GM13977 (cell line): ENCODE data around the gene PREX1.

Source experiments
- DNase-seq: peaks from one replicate; pipeline ENCODE4 v3.0.0; 2012; ENCODE audit warnings: low spot score
- CTCF ChIP-seq: IDR thresholded peaks from 2 replicates; pipeline ENCODE4 v1.5.1; 2012; ENCODE audit warnings: mild to moderate bottlenecking, control low read depth; ENCODE audit not compliant: insufficient read depth; ENCODE audit errors: extremely low read depth, missing control alignments
- in situ Hi-C: fragments of 300-500 bp; cut with MboI; formaldehyde crosslinking; loops from one replicate; pipeline ENCODE4 v1.12.0; 2022; ENCODE audit warnings: low sequenced_read_pairs, low pct_unique_long_range_greater_than_20kb, mixed read lengths, inconsistent platforms; ENCODE audit not compliant: unreplicated experiment

PREX1 gene

DNA sequence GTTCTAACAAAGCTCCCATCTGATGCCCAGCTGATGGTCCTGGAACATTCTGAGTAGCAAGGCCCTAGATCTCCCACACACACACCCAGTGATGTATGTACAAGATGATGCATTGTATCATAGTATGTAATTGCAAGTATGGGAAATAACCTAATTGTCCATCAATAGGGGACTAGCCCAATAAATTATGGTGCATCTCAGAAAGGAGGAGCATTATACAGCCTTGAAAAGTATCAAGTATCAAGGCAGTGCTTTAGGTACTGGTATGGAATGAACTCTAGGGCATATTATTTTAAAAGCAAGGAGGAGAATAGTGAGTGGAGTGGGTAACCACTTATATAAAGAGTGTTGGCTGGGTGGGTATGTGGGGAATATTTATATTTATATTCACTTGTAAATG, 24.8 kb upstream of the PREX1 start:
- no peak for TF ChIP-seq CTCF
- in situ Hi-C loops = no loop called here
- DNase-seq = no peak

- TF ChIP-seq CTCF = no peak
- no peak for DNase-seq
- in situ Hi-C loops = no loop called here
Observed at GRCh38 chr20:48851579-48851978, 23.8 kb upstream of the PREX1 start.

DNA sequence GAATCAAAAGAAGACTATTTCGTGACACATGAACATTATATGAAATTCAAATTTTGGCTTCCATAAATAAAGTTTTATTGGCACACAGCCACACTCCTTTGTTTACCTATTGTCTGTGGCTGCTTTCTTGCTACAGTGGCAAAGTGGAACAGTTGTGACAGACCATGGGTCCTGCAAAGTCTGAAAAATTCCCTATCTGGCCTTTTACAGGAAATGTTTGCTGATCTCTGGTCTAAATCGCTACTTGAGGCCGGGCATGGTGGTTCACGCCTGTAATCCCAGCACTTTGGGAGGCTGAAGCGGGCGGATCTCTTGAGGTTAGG, 23.1 kb upstream of the PREX1 start:
- in situ Hi-C loops = no loop called here
- no peak for TF ChIP-seq CTCF
- DNase-seq = no peak

DNA sequence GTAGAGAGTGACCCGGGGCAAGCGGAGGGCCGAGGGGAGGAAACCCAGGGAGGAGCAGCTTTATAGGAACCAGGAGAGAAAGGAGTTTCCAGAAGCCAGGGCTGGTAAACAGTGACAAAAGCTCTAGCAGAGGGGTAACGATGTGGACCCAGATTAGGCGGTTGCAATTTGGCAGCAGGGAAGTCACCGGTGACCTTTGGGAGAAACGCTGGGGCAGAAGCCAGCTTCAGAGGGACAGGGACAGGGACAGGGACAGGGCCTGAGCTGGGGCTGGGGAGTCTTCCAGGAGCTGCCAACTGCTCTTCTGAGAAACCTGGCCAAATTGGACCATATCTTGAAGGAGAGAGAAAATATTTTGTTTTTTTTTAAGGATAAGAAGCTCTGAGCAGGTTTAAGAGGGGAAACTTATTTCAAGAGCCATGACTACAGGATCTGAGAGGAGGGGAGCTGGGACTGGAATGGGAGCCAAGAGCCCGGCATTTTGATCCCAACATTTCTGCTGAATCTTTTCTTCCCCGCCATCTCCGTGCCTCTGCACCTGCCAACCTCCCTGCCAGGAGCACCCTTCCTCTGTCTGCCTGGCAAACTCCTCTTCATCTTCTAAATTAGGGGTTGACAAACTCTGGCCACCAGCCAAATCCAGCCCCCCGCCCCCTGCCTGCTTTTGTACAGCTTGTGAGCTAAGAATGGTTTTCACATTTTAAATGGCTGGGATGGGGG, 22.6 kb upstream of the PREX1 start:
- no peak for TF ChIP-seq CTCF
- in situ Hi-C loops = no loop called here
- no peak for DNase-seq

- DNase-seq = no peak
- TF ChIP-seq CTCF = no peak
- in situ Hi-C loops = no loop called here
Observed at GRCh38 chr20:48849779-48850178, 22.0 kb upstream of the PREX1 start.

- no peak for TF ChIP-seq CTCF
- no peak for DNase-seq
- in situ Hi-C loops = no loop called here
Observed at GRCh38 chr20:48849299-48849698, 21.5 kb upstream of the PREX1 start.
